ENCODE measurements around the gene COLEC11.

Gene COLEC11

GRCh38 chr2:3649581-3649980 lies 54.7 kb downstream of the COLEC11 start:
- no peak overlapping the region for H3K4me3 Mint-ChIP-seq
- no peak overlapping the region for H3K27ac Mint-ChIP-seq
- no peaks in the 10 kb centered on the region for H3K9me3 Mint-ChIP-seq

GRCh38 chr2:3650140-3650920 lies 55.4 kb downstream of the COLEC11 start:
- Mint-ChIP-seq H3K27ac (peak overlapping the region; percentile 41 to 95 (median 88)), H3K4me3 (peak overlapping the region; percentile 41 to 71 (median 66)), H3K4me1 (peaks cover 21% of the 10 kb centered on the region), H3K27me3 (ENCODE audit: low read depth) (peaks cover 24% of the 10 kb centered on the region), H3K36me3 (ENCODE audit: low read depth) (no peaks in the 10 kb centered on the region), H3K9me3 (no peaks in the 10 kb centered on the region)
- no peak for TF ChIP-seq CTCF (IDR thresholded peaks at IDR 0.05; ENCODE audit: unreplicated experiment in 3 of 3)

More at GRCh38 chr2:3649581-3649980, 54.7 kb downstream of the COLEC11 start:
- Mint-ChIP-seq H3K36me3 (ENCODE audit: low read depth) (no peaks in the 10 kb centered on the region), H3K4me1 (peaks cover 21% of the 10 kb centered on the region), H3K27me3 (ENCODE audit: low read depth) (peaks cover 24% of the 10 kb centered on the region)
- TF ChIP-seq CTCF (IDR thresholded peaks at IDR 0.05; ENCODE audit: unreplicated experiment in 3 of 3): no peak

DNA sequence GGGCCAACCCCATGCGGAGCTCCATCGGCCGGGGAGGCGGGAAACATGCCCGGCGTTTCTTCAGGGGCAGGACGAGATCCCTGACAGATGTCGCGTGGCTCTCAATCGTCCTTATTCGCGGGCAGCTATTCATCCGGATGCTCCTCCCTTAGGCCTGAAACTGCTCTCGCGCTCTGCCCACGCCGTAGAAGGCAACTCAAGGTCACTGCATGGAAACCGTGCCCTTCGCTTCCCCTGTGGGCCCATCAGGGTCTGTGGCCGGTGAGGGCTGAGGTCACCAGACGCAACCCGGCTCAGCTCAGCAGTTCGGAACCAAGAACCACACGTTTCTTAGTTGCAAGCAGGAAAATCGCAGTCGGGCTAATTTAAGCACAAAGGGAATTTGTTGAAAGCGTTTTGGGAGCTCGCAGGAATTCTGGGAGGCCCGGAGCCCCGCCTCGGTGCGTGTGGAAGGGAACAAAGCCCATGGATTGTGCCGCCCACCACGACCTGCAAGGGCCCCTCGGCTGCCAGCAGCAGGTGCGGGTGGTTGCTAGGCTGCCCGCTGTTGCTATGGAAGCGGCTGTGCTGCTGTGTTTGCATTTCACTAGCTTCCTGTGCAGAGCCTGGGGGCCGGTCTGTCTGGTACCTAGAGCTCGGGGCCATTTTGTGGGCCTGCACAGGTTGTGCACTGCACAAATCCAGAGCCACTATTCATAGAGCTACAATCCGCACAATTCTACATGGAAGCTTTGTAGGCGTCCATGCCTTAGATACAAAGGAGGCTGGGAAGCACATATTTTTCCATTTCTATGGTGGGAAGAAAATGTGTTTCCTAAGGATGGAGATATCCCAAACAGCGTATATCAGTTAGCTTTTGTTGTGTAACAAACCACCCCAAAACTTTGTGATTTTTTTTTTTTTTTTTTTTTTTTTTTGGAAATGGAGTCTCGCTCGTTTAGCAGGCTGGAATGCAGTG lies 57.1 kb downstream of the COLEC11 start:
- Mint-ChIP-seq H3K4me1 (peaks cover 30% of the 10 kb centered on the region), H3K36me3 (ENCODE audit: low read depth) (no peaks in the 10 kb centered on the region), H3K27me3 (ENCODE audit: low read depth) (peaks cover 20% of the 10 kb centered on the region), H3K9me3 (no peaks in the 10 kb centered on the region), H3K27ac (peak overlapping the region; percentile 41 to 95 (median 85)), H3K4me3 (peak overlapping the region; percentile 66 to 80 (median 76))
- TF ChIP-seq CTCF (IDR thresholded peaks at IDR 0.05; ENCODE audit: unreplicated experiment in 3 of 3): no peak

- Mint-ChIP-seq H3K4me1 (peaks cover 41% of the 10 kb centered on the region), H3K9me3 (no peaks in the 10 kb centered on the region), H3K36me3 (ENCODE audit: low read depth) (no peaks in the 10 kb centered on the region), H3K27me3 (ENCODE audit: low read depth) (peaks cover 16% of the 10 kb centered on the region), H3K27ac (no peak overlapping the region), H3K4me3 (no peak overlapping the region)
- no peak for TF ChIP-seq CTCF (IDR thresholded peaks at IDR 0.05; ENCODE audit: unreplicated experiment in 3 of 3)
These were observed 58.1 kb downstream of the COLEC11 start for GRCh38 chr2:3652896-3653625.

- TF ChIP-seq CTCF (IDR thresholded peaks at IDR 0.05; ENCODE audit: unreplicated experiment in 3 of 3): no peak
- Mint-ChIP-seq H3K9me3 (no peaks in the 10 kb centered on the region), H3K36me3 (ENCODE audit: low read depth) (no peaks in the 10 kb centered on the region), H3K4me1 (peaks cover 47% of the 10 kb centered on the region), H3K27ac (peak overlapping the region in 1 of 3 experiments; percentile 60), H3K4me3 (peak overlapping the region in 1 of 3 experiments; percentile 50), H3K27me3 (ENCODE audit: low read depth) (peaks cover 11% of the 10 kb centered on the region)
These were observed 59.1 kb downstream of the COLEC11 start for GRCh38 chr2:3654011-3654410.
